Measurements from ENCODE around the gene KIF26A.
"Not testable (repeated sequence)": the region's sequence is repeated elsewhere in the genome, so short reads cannot be mapped to it uniquely, and the experiment has no call there.

KIF26A gene

GRCh38 chr14:104221071-104221625, 82.8 kb downstream of the KIF26A start:
- no peak for DNase-seq (ENCODE audit: low read depth in 1 of 2, low spot score in 1 of 2)

GRCh38 chr14:104221636-104222369, 83.4 kb downstream of the KIF26A start:
- DNase-seq (ENCODE audit: low read depth in 1 of 2, low spot score in 1 of 2), result no peak

- DNase-seq (ENCODE audit: low read depth in 1 of 2, low spot score in 1 of 2), result no peak
Observed at GRCh38 chr14:104222396-104223036, 84.1 kb downstream of the KIF26A start.

GRCh38 chr14:104223101-104224041, 85.0 kb downstream of the KIF26A start:
- DNase-seq (ENCODE audit: low read depth in 1 of 2, low spot score in 1 of 2), result no peak

- no peak for DNase-seq (ENCODE audit: low read depth in 1 of 2, low spot score in 1 of 2)
Observed at GRCh38 chr14:104224131-104224505, 85.7 kb downstream of the KIF26A start.

GRCh38 chr14:104224506-104225277, 86.3 kb downstream of the KIF26A start:
- DNase-seq (ENCODE audit: low read depth in 1 of 2, low spot score in 1 of 2), result no peak

- DNase-seq (ENCODE audit: low read depth in 1 of 2, low spot score in 1 of 2), result not testable (repeated sequence)
Observed at GRCh38 chr14:104225278-104226190, 87.1 kb downstream of the KIF26A start.

GRCh38 chr14:104226421-104227383, 88.3 kb downstream of the KIF26A start:
- DNase-seq (ENCODE audit: low read depth in 1 of 2, low spot score in 1 of 2), result no peak

GRCh38 chr14:104227806-104228205, 89.4 kb downstream of the KIF26A start:
- DNase-seq (ENCODE audit: low read depth in 1 of 2, low spot score in 1 of 2), result no peak

- no peak for DNase-seq (ENCODE audit: low read depth in 1 of 2, low spot score in 1 of 2)
Observed at GRCh38 chr14:104228221-104228620, 89.8 kb downstream of the KIF26A start.

- DNase-seq (ENCODE audit: low read depth in 1 of 2, low spot score in 1 of 2), result no peak
Observed at GRCh38 chr14:104228716-104229533, 90.5 kb downstream of the KIF26A start.

GRCh38 chr14:104229534-104230055, 91.2 kb downstream of the KIF26A start:
- DNase-seq (ENCODE audit: low read depth in 1 of 2, low spot score in 1 of 2), result no peak

GRCh38 chr14:104230119-104230815, 91.9 kb downstream of the KIF26A start:
- DNase-seq (ENCODE audit: low read depth in 1 of 2, low spot score in 1 of 2), result no peak

Measured in stimulated activated CD4-positive, alpha-beta T cell treated with anti-CD3 and anti-CD28 coated beads, Interleukin-15, amount 100 ng/mL, for 1 hour (primary cell).